Neuronal stem cell (in vitro differentiated cells): ENCODE measurements around the gene LPO.
A peak's percentile ranks its signal among the peaks of the same experiment; 100 is the strongest.

Experiments used
- DNase-seq: peaks from one replicate; pipeline ENCODE4 v3.0.0-alpha.2; 2013; ENCODE audit warnings: low spot score
- H2AFZ ChIP-seq: one replicate; pipeline ENCODE4 v1.6.1; 2013; ENCODE audit warnings: mild to moderate bottlenecking, low read length, inconsistent platforms
- H2AK5ac ChIP-seq: 2 replicates; pipeline ENCODE4 v1.6.1; 2013; ENCODE audit warnings: low read depth, mild to moderate bottlenecking, inconsistent platforms, low read length, moderate library complexity, mixed read lengths
- H2BK120ac ChIP-seq: 2 replicates; pipeline ENCODE4 v1.6.1; 2013; ENCODE audit warnings: low read depth, mild to moderate bottlenecking, inconsistent platforms, low read length, moderate library complexity, mixed read lengths
- H2BK12ac ChIP-seq: one replicate; pipeline ENCODE4 v1.6.1; 2013; ENCODE audit warnings: low read length, inconsistent platforms
- H2BK15ac ChIP-seq: 2 replicates; pipeline ENCODE4 v1.6.1; 2013; ENCODE audit warnings: mild to moderate bottlenecking, low read length, inconsistent platforms, mixed read lengths
- H2BK5ac ChIP-seq: one replicate; pipeline ENCODE4 v1.6.1; 2013; ENCODE audit warnings: inconsistent platforms, mild to moderate bottlenecking, low read length, moderate library complexity
- H3K14ac ChIP-seq: one replicate; pipeline ENCODE4 v1.6.1; 2013; ENCODE audit warnings: low read length, inconsistent platforms
- H3K18ac ChIP-seq: 2 replicates; pipeline ENCODE4 v1.6.1; 2013; ENCODE audit warnings: low read length, inconsistent platforms
- H3K23ac ChIP-seq: 2 replicates; pipeline ENCODE4 v1.6.1; 2013; ENCODE audit warnings: low read depth, mild to moderate bottlenecking, mixed read lengths, low read length, inconsistent platforms; ENCODE audit not compliant: poor library complexity
- H3K27ac ChIP-seq: replicated peaks from 3 replicates; pipeline ENCODE4 v1.5.1; 2013; ENCODE audit warnings: low read length, inconsistent platforms
- H3K27me3 ChIP-seq, 3 experiments: 2 replicates each; pipeline ENCODE4 v1.6.1; 2013; ENCODE audit warnings: low read length in 3 of 3, mild to moderate bottlenecking in 2 of 3, inconsistent platforms in 1 of 3, low read depth in 1 of 3, mixed read lengths in 1 of 3, moderate library complexity in 1 of 3; ENCODE audit not compliant: control insufficient read depth in 3 of 3, insufficient read depth in 3 of 3
- H3K36me3 ChIP-seq, 2 donors: replicated peaks in 1 of 2; 2 replicates each; pipeline ENCODE4 v1.6.1; 2013; ENCODE audit warnings: low read length in 2 of 2; ENCODE audit not compliant: control insufficient read depth in 2 of 2, insufficient read depth in 2 of 2
- H3K4ac ChIP-seq: 2 replicates; pipeline ENCODE4 v1.6.1; 2013; ENCODE audit warnings: inconsistent platforms, mild to moderate bottlenecking, low read length, moderate library complexity
- H3K4me1 ChIP-seq, 2 donors: 1 replicate in 1 of 2; 2 replicates in 1 of 2; pipeline ENCODE4 v1.6.1; 2013; ENCODE audit warnings: low read length in 2 of 2, low read depth in 1 of 2; ENCODE audit not compliant: control insufficient read depth in 2 of 2, insufficient read depth in 1 of 2
- H3K4me2 ChIP-seq: one replicate; pipeline ENCODE4 v1.6.1; 2013; ENCODE audit warnings: mild to moderate bottlenecking, low read length, inconsistent platforms; ENCODE audit not compliant: insufficient read depth, poor library complexity, severe bottlenecking
- H3K4me3 ChIP-seq, 2 donors: 2 replicates each; pipeline ENCODE4 v1.5.1; 2013; ENCODE audit warnings: low read length in 2 of 2, mild to moderate bottlenecking in 2 of 2, inconsistent platforms in 1 of 2, moderate library complexity in 1 of 2
- H3K79me1 ChIP-seq: one replicate; pipeline ENCODE4 v1.6.1; 2013; ENCODE audit warnings: low read depth, mild to moderate bottlenecking, inconsistent platforms, low read length, moderate library complexity
- H3K9ac ChIP-seq: one replicate; pipeline ENCODE4 v1.6.1; 2013; ENCODE audit warnings: mild to moderate bottlenecking, low read depth, low read length, inconsistent platforms; ENCODE audit not compliant: poor library complexity
- H3K9me3 ChIP-seq, 2 donors: replicated peaks in 1 of 2; 2 replicates each; pipeline versions ENCODE3 to v1.6.1; 2013; ENCODE audit warnings: low read length in 2 of 2, mild to moderate bottlenecking in 2 of 2, inconsistent platforms in 1 of 2, low read depth in 1 of 2, mixed read lengths in 1 of 2, moderate library complexity in 1 of 2; ENCODE audit not compliant: control insufficient read depth in 2 of 2, insufficient read depth in 1 of 2
- H4K8ac ChIP-seq: one replicate; pipeline ENCODE4 v1.6.1; 2013; ENCODE audit warnings: low read depth, mild to moderate bottlenecking, inconsistent platforms, low read length, moderate library complexity
- H4K91ac ChIP-seq: one replicate; pipeline ENCODE4 v1.6.1; 2013; ENCODE audit warnings: low read length, low read depth, mild to moderate bottlenecking, inconsistent platforms; ENCODE audit not compliant: poor library complexity
- WGBS, 2 donors: extraction: QIAGEN DNeasy Blood & Tissue Kit; methylation state at CpG; one replicate each; pipeline ENCODE4 v1.1.7; 2013; ENCODE audit warnings: missing lambda C conversion rate in 2 of 2, mixed read lengths in 1 of 2; ENCODE audit not compliant: insufficient read length in 2 of 2, insufficient replicate concordance in 1 of 2; ENCODE audit errors: extremely low coverage in 2 of 2; 5-methylcytosine and 5-hydroxymethylcytosine counted together

Gene LPO

GRCh38 chr17:58269557-58270291 lies 31.3 kb downstream of the LPO start:
- H2BK5ac ChIP-seq: no peak overlapping the region
- no peak overlapping the region for H3K14ac ChIP-seq
- H4K91ac ChIP-seq: no peak overlapping the region
- no peak overlapping the region for H3K4me3 ChIP-seq
- H3K4me1 ChIP-seq: no peaks in the 10 kb centered on the region
- no peaks in the 10 kb centered on the region for H3K36me3 ChIP-seq
- no peak for DNase-seq
- WGBS, 2 donors: no CpG with 5 or more reads among the region's 9 CpGs
- no peak overlapping the region for H2BK120ac ChIP-seq
- H3K9ac ChIP-seq: peak overlapping the region; percentile 1
- no peak overlapping the region for H2AFZ ChIP-seq
- no peaks in the 10 kb centered on the region for H3K79me1 ChIP-seq
- no peak overlapping the region for H3K18ac ChIP-seq
- no peaks in the 10 kb centered on the region for H3K9me3 ChIP-seq
- no peak overlapping the region for H3K4ac ChIP-seq
- no peak overlapping the region for H4K8ac ChIP-seq
- no peak overlapping the region for H3K23ac ChIP-seq
- H3K27me3 ChIP-seq: peaks cover 0 to 40% (median 2%) of the 10 kb centered on the region in 3 experiments
- H2AK5ac ChIP-seq: no peak overlapping the region
- H3K27ac ChIP-seq: no peak overlapping the region
- no peak overlapping the region for H2BK15ac ChIP-seq
- H2BK12ac ChIP-seq: no peak overlapping the region
- no peak overlapping the region for H3K4me2 ChIP-seq

GRCh38 chr17:58270476-58271215 lies 32.3 kb downstream of the LPO start:
- no CpG with 5 or more reads among the region's 15 CpGs for WGBS, 2 donors
- no peak for DNase-seq
- no peak overlapping the region for H3K27ac ChIP-seq

GRCh38 chr17:58271216-58271931 lies 33.0 kb downstream of the LPO start:
- Histone ChIP-seq H4K8ac (peak overlapping the region; percentile 7), H2BK120ac (no peak overlapping the region), H3K9me3 (no peaks in the 10 kb centered on the region), H3K4me2 (no peak overlapping the region), H3K27me3 (peaks cover 0 to 31% (median 2%) of the 10 kb centered on the region in 3 experiments), H2BK12ac (no peak overlapping the region), H3K27ac (no peak overlapping the region), H2BK15ac (no peak overlapping the region), H2BK5ac (no peak overlapping the region), H3K4me3 (no peak overlapping the region), H3K36me3 (no peaks in the 10 kb centered on the region), H3K9ac (no peak overlapping the region), H2AFZ (no peak overlapping the region), H4K91ac (no peak overlapping the region), H3K4ac (no peak overlapping the region), H2AK5ac (no peak overlapping the region), H3K79me1 (no peaks in the 10 kb centered on the region), H3K14ac (no peak overlapping the region), H3K18ac (no peak overlapping the region), H3K23ac (no peak overlapping the region), H3K4me1 (no peaks in the 10 kb centered on the region)
- DNase-seq: no peak
- no CpG with 5 or more reads among the region's 21 CpGs for WGBS, 2 donors

More at GRCh38 chr17:58270476-58271215, 32.3 kb downstream of the LPO start:
- Histone ChIP-seq H3K4me3 (no peak overlapping the region), H3K4ac (no peak overlapping the region), H2BK5ac (no peak overlapping the region), H2BK12ac (no peak overlapping the region), H2BK15ac (no peak overlapping the region), H3K27me3 (peaks cover 0 to 37% (median 2%) of the 10 kb centered on the region in 3 experiments), H3K4me2 (no peak overlapping the region), H3K14ac (no peak overlapping the region), H3K23ac (no peak overlapping the region), H3K79me1 (no peaks in the 10 kb centered on the region), H2AK5ac (no peak overlapping the region), H3K36me3 (no peaks in the 10 kb centered on the region), H3K4me1 (no peaks in the 10 kb centered on the region), H2BK120ac (no peak overlapping the region), H3K9ac (peak overlapping the region; percentile 9), H3K18ac (peak overlapping the region; percentile 62), H4K8ac (no peak overlapping the region), H2AFZ (no peak overlapping the region), H4K91ac (no peak overlapping the region), H3K9me3 (no peaks in the 10 kb centered on the region)
